ENCODE measurements around the gene MTFR1L.

The MTFR1L gene

GRCh38 chr1:25819491-25820246, at the start of gene MTFR1L:
MTFR1L (plus strand) TSS chr1:25819954; CDS start chr1:25823105, 3,151 bp downstream.
- peaks cover under 1 to 16% of the 10 kb centered on the region in 2 donors for H3K36me3 ChIP-seq (ENCODE audit: control insufficient read depth in 1 of 2, insufficient read depth in 2 of 2, low read length in 2 of 2)
- H3K27ac ChIP-seq (ENCODE audit: low read depth, low read length): peak within 1 kb of the TSS; percentile 88
- H3K4me3 ChIP-seq (ENCODE audit: low read depth in 1 of 2, low read length in 2 of 2): peak within 1 kb of the TSS; percentile 93 to 95
- H3K27me3 ChIP-seq (ENCODE audit: control insufficient read depth in 1 of 2, insufficient read depth in 2 of 2, low read length in 2 of 2): no peaks in the 10 kb centered on the region
- H3K4me1 ChIP-seq (ENCODE audit: control insufficient read depth in 1 of 2, insufficient read depth in 2 of 2, low read length in 2 of 2): peaks cover 33 to 38% of the 10 kb centered on the region in 2 donors
- no peaks in the 10 kb centered on the region for H3K9me3 ChIP-seq (ENCODE audit: control insufficient read depth in 1 of 2, low read length in 2 of 2)
- peak within 1 kb of the TSS; percentile 76 to 86 for H3K9ac ChIP-seq (ENCODE audit: low read depth in 1 of 2, low read length in 2 of 2)

- Histone ChIP-seq H3K9me3 (ENCODE audit: control insufficient read depth in 1 of 2, low read length in 2 of 2) (no peaks in the 10 kb centered on the region), H3K4me1 (ENCODE audit: control insufficient read depth in 1 of 2, insufficient read depth in 2 of 2, low read length in 2 of 2) (peaks cover 34 to 37% of the 10 kb centered on the region in 2 donors), H3K4me3 (ENCODE audit: low read depth in 1 of 2, low read length in 2 of 2) (peak overlapping the region in 1 of 2 donors; percentile 6), H3K9ac (ENCODE audit: low read depth in 1 of 2, low read length in 2 of 2) (no peak overlapping the region), H3K27ac (ENCODE audit: low read depth, low read length) (no peak overlapping the region), H3K36me3 (ENCODE audit: control insufficient read depth in 1 of 2, insufficient read depth in 2 of 2, low read length in 2 of 2) (peaks cover 0 to 12% of the 10 kb centered on the region in 2 donors), H3K27me3 (ENCODE audit: control insufficient read depth in 1 of 2, insufficient read depth in 2 of 2, low read length in 2 of 2) (no peaks in the 10 kb centered on the region)
These were observed 49.1 kb upstream of the MTFR1L start for GRCh38 chr1:25770541-25771220.

- Histone ChIP-seq H3K4me3 (ENCODE audit: low read depth in 1 of 2, low read length in 2 of 2) (peak overlapping the region in 1 of 2 donors; percentile 6), H3K36me3 (ENCODE audit: control insufficient read depth in 1 of 2, insufficient read depth in 2 of 2, low read length in 2 of 2) (peaks cover 0 to 12% of the 10 kb centered on the region in 2 donors), H3K27ac (ENCODE audit: low read depth, low read length) (no peak overlapping the region), H3K9ac (ENCODE audit: low read depth in 1 of 2, low read length in 2 of 2) (no peak overlapping the region), H3K9me3 (ENCODE audit: control insufficient read depth in 1 of 2, low read length in 2 of 2) (no peaks in the 10 kb centered on the region), H3K27me3 (ENCODE audit: control insufficient read depth in 1 of 2, insufficient read depth in 2 of 2, low read length in 2 of 2) (no peaks in the 10 kb centered on the region), H3K4me1 (ENCODE audit: control insufficient read depth in 1 of 2, insufficient read depth in 2 of 2, low read length in 2 of 2) (peaks cover 34 to 37% of the 10 kb centered on the region in 2 donors)
These were observed 48.3 kb upstream of the MTFR1L start for GRCh38 chr1:25771221-25772114.

GRCh38 chr1:25772164-25772563, 47.6 kb upstream of the MTFR1L start:
- Histone ChIP-seq H3K4me3 (ENCODE audit: low read depth in 1 of 2, low read length in 2 of 2) (no peak overlapping the region), H3K27ac (ENCODE audit: low read depth, low read length) (no peak overlapping the region), H3K4me1 (ENCODE audit: control insufficient read depth in 1 of 2, insufficient read depth in 2 of 2, low read length in 2 of 2) (peaks cover 30 to 37% of the 10 kb centered on the region in 2 donors), H3K9ac (ENCODE audit: low read depth in 1 of 2, low read length in 2 of 2) (no peak overlapping the region), H3K9me3 (ENCODE audit: control insufficient read depth in 1 of 2, low read length in 2 of 2) (no peaks in the 10 kb centered on the region), H3K36me3 (ENCODE audit: control insufficient read depth in 1 of 2, insufficient read depth in 2 of 2, low read length in 2 of 2) (peaks cover 0 to 12% of the 10 kb centered on the region in 2 donors), H3K27me3 (ENCODE audit: control insufficient read depth in 1 of 2, insufficient read depth in 2 of 2, low read length in 2 of 2) (no peaks in the 10 kb centered on the region)

- Histone ChIP-seq H3K27me3 (ENCODE audit: control insufficient read depth in 1 of 2, insufficient read depth in 2 of 2, low read length in 2 of 2) (no peaks in the 10 kb centered on the region), H3K27ac (ENCODE audit: low read depth, low read length) (no peak overlapping the region), H3K36me3 (ENCODE audit: control insufficient read depth in 1 of 2, insufficient read depth in 2 of 2, low read length in 2 of 2) (peaks cover 0 to 12% of the 10 kb centered on the region in 2 donors), H3K4me1 (ENCODE audit: control insufficient read depth in 1 of 2, insufficient read depth in 2 of 2, low read length in 2 of 2) (peaks cover 30 to 37% of the 10 kb centered on the region in 2 donors), H3K9me3 (ENCODE audit: control insufficient read depth in 1 of 2, low read length in 2 of 2) (no peaks in the 10 kb centered on the region), H3K9ac (ENCODE audit: low read depth in 1 of 2, low read length in 2 of 2) (no peak overlapping the region), H3K4me3 (ENCODE audit: low read depth in 1 of 2, low read length in 2 of 2) (no peak overlapping the region)
These were observed 47.0 kb upstream of the MTFR1L start for GRCh38 chr1:25772692-25773245.

- Histone ChIP-seq H3K4me3 (ENCODE audit: low read depth in 1 of 2, low read length in 2 of 2) (no peak overlapping the region), H3K9ac (ENCODE audit: low read depth in 1 of 2, low read length in 2 of 2) (no peak overlapping the region), H3K36me3 (ENCODE audit: control insufficient read depth in 1 of 2, insufficient read depth in 2 of 2, low read length in 2 of 2) (peaks cover 0 to 12% of the 10 kb centered on the region in 2 donors), H3K27me3 (ENCODE audit: control insufficient read depth in 1 of 2, insufficient read depth in 2 of 2, low read length in 2 of 2) (no peaks in the 10 kb centered on the region), H3K4me1 (ENCODE audit: control insufficient read depth in 1 of 2, insufficient read depth in 2 of 2, low read length in 2 of 2) (peaks cover 30 to 37% of the 10 kb centered on the region in 2 donors), H3K27ac (ENCODE audit: low read depth, low read length) (no peak overlapping the region), H3K9me3 (ENCODE audit: control insufficient read depth in 1 of 2, low read length in 2 of 2) (no peaks in the 10 kb centered on the region)
These were observed 46.2 kb upstream of the MTFR1L start for GRCh38 chr1:25773441-25774125.

GRCh38 chr1:25774206-25774803, 45.4 kb upstream of the MTFR1L start:
- peaks cover 30 to 37% of the 10 kb centered on the region in 2 donors for H3K4me1 ChIP-seq (ENCODE audit: control insufficient read depth in 1 of 2, insufficient read depth in 2 of 2, low read length in 2 of 2)
- H3K27me3 ChIP-seq (ENCODE audit: control insufficient read depth in 1 of 2, insufficient read depth in 2 of 2, low read length in 2 of 2): no peaks in the 10 kb centered on the region
- no peak overlapping the region for H3K9ac ChIP-seq (ENCODE audit: low read depth in 1 of 2, low read length in 2 of 2)
- no peaks in the 10 kb centered on the region for H3K9me3 ChIP-seq (ENCODE audit: control insufficient read depth in 1 of 2, low read length in 2 of 2)
- H3K36me3 ChIP-seq (ENCODE audit: control insufficient read depth in 1 of 2, insufficient read depth in 2 of 2, low read length in 2 of 2): peaks cover 0 to 7% of the 10 kb centered on the region in 2 donors
- no peak overlapping the region for H3K27ac ChIP-seq (ENCODE audit: low read depth, low read length)
- H3K4me3 ChIP-seq (ENCODE audit: low read depth in 1 of 2, low read length in 2 of 2): no peak overlapping the region

- Histone ChIP-seq H3K9me3 (ENCODE audit: control insufficient read depth in 1 of 2, low read length in 2 of 2) (no peaks in the 10 kb centered on the region), H3K9ac (ENCODE audit: low read depth in 1 of 2, low read length in 2 of 2) (no peak overlapping the region), H3K36me3 (ENCODE audit: control insufficient read depth in 1 of 2, insufficient read depth in 2 of 2, low read length in 2 of 2) (peaks cover 0 to 6% of the 10 kb centered on the region in 2 donors), H3K27me3 (ENCODE audit: control insufficient read depth in 1 of 2, insufficient read depth in 2 of 2, low read length in 2 of 2) (no peaks in the 10 kb centered on the region), H3K27ac (ENCODE audit: low read depth, low read length) (no peak overlapping the region), H3K4me1 (ENCODE audit: control insufficient read depth in 1 of 2, insufficient read depth in 2 of 2, low read length in 2 of 2) (peaks cover 30 to 37% of the 10 kb centered on the region in 2 donors), H3K4me3 (ENCODE audit: low read depth in 1 of 2, low read length in 2 of 2) (no peak overlapping the region)
These were observed 44.6 kb upstream of the MTFR1L start for GRCh38 chr1:25774921-25775771.
